ENCODE results near the gene SPEM1. TPM values are rescaled to one million over a fixed set of nuclear protein-coding genes. Genes with fewer than 3 reads are reported as not detected.

The SPEM1 gene
- total and polyA plus RNA-seq, 4 donors: not detected

- TF ChIP-seq RXRA (IDR thresholded peaks at IDR 0.05): no peak
- H3K4me3 ChIP-seq (ENCODE audit: low read depth in 1 of 3, low read length in 3 of 3): no peak overlapping the region
- no peaks in the 10 kb centered on the region for H3K9me3 ChIP-seq (ENCODE audit: control insufficient read depth in 4 of 4, low read length in 3 of 4)
- no peak overlapping the region for H3K27ac ChIP-seq (ENCODE audit: low read depth in 1 of 2, low read length in 2 of 2)
- WGBS: 96% methylated on average over 6 of the region's 6 CpGs
- H3K9ac ChIP-seq (ENCODE audit: low read depth in 1 of 2, low read length in 2 of 2): no peak overlapping the region
- peaks cover 0 to 4% (median 0%) of the 10 kb centered on the region in 4 donors for H3K4me1 ChIP-seq (ENCODE audit: control insufficient read depth in 4 of 4, insufficient read depth in 4 of 4, low read length in 3 of 4)
- H3K36me3 ChIP-seq (ENCODE audit: control insufficient read depth in 4 of 4, insufficient read depth in 3 of 4, low read depth in 1 of 4, low read length in 3 of 4): no peaks in the 10 kb centered on the region
- DNase-seq (ENCODE audit: low spot score): no peak
- H3K27me3 ChIP-seq (ENCODE audit: control insufficient read depth in 4 of 4, insufficient read depth in 4 of 4, low read length in 3 of 4): no peaks in the 10 kb centered on the region
These were observed 10.4 kb upstream of the SPEM1 start for GRCh38 chr17:7409716-7410115.

DNA sequence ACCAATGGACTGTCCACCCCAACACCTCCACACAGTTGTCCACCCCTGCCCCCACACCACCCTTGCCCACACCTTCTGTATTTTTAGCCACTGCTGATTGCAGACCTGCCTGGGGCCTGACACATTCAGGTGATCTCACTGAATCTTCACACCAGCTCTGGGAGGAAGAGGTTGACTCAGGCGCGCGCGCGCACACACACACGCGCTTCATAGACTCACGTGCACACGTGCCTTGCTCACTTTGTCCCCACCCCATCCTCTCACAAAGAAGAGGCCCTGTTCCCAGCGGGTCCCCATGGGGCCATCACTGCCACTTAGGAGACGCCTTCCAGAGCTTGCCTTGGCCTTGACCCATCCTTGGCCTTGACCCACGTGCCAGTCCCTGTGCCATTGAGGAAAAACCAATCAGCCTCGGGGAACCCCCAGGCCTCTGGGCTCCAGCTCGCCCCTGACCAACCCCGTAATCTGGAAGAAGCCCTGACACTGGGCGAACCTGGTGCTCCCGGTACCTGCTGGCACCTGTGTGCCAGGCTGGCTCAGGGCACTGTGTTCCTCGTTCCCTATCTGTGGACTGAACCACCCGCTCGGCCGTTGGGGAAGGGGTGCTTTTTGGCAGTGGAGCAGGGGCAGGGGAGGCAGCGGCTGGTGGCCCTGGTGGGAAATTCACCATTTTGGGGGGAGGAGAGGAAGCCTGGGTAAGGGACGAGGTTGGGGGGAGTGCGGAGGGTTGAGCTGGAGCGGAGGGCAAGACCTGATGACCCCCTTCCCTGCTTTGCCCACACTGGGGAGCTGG is 9.3 kb upstream of the SPEM1 start:
- WGBS: 93% methylated on average over 25 of the region's 25 CpGs
- Histone ChIP-seq H3K27ac (ENCODE audit: low read depth in 1 of 2, low read length in 2 of 2) (no peak overlapping the region), H3K27me3 (ENCODE audit: control insufficient read depth in 4 of 4, insufficient read depth in 4 of 4, low read length in 3 of 4) (no peaks in the 10 kb centered on the region), H3K36me3 (ENCODE audit: control insufficient read depth in 4 of 4, insufficient read depth in 3 of 4, low read depth in 1 of 4, low read length in 3 of 4) (no peaks in the 10 kb centered on the region), H3K9ac (ENCODE audit: low read depth in 1 of 2, low read length in 2 of 2) (no peak overlapping the region), H3K4me3 (ENCODE audit: low read depth in 1 of 3, low read length in 3 of 3) (no peak overlapping the region), H3K4me1 (ENCODE audit: control insufficient read depth in 4 of 4, insufficient read depth in 4 of 4, low read length in 3 of 4) (no peaks in the 10 kb centered on the region), H3K9me3 (ENCODE audit: control insufficient read depth in 4 of 4, low read length in 3 of 4) (no peaks in the 10 kb centered on the region)
- DNase-seq (ENCODE audit: low spot score): no peak
- TF ChIP-seq NR2F2 (IDR thresholded peaks at IDR 0.05): no peak

GRCh38 chr17:7411427-7411750 is 8.7 kb upstream of the SPEM1 start:
- TF ChIP-seq RAD21 (IDR thresholded peaks at IDR 0.05) (no peak), MAX (IDR thresholded peaks at IDR 0.05) (no peak), SP1 (IDR thresholded peaks at IDR 0.05) (no peak)
- no peak for DNase-seq (ENCODE audit: low spot score)
- no peaks in the 10 kb centered on the region for H3K9me3 ChIP-seq (ENCODE audit: control insufficient read depth in 4 of 4, low read length in 3 of 4)
- WGBS: 94% methylated on average over 8 of the region's 8 CpGs
- H3K36me3 ChIP-seq (ENCODE audit: control insufficient read depth in 4 of 4, insufficient read depth in 3 of 4, low read depth in 1 of 4, low read length in 3 of 4): no peaks in the 10 kb centered on the region
- H3K4me1 ChIP-seq (ENCODE audit: control insufficient read depth in 4 of 4, insufficient read depth in 4 of 4, low read length in 3 of 4): no peaks in the 10 kb centered on the region
- no peaks in the 10 kb centered on the region for H3K27me3 ChIP-seq (ENCODE audit: control insufficient read depth in 4 of 4, insufficient read depth in 4 of 4, low read length in 3 of 4)
- H3K9ac ChIP-seq (ENCODE audit: low read depth in 1 of 2, low read length in 2 of 2): no peak overlapping the region
- no peak overlapping the region for H3K27ac ChIP-seq (ENCODE audit: low read depth in 1 of 2, low read length in 2 of 2)
- no peak overlapping the region for H3K4me3 ChIP-seq (ENCODE audit: low read depth in 1 of 3, low read length in 3 of 3)

DNA sequence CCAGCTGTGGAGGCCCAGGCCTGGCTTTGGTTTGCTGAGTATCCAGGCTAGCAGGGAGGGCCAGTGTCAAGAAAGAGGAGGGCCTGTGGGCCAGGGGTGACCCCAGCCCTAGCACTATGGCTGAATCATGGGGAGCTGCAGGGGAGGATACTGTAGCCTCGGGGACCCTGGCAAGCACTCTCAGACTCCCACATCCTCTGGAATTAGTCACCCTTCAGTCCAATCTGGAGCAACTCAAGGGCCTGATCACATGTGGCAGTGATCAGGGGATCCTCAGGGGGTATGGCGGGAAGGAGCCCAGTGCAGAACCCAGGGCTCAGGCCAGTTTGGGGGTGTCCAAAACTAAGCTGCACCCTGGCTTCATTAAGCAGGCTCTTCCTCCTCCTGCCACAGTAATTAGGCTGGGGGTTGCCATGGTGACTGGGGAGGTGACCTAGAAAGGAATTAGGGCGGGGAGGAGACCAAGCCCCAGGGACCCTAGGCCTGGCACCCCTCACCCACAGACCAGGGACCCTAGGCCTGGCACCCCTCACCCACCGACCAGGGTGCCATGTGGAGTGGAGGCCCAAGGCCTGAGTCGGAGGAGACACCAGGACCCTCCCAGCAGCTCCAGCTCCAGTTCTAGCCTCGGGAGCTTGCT is 6.7 kb upstream of the SPEM1 start:
- Histone ChIP-seq H3K9me3 (ENCODE audit: control insufficient read depth in 4 of 4, low read length in 3 of 4) (no peaks in the 10 kb centered on the region), H3K27ac (ENCODE audit: low read depth in 1 of 2, low read length in 2 of 2) (no peak overlapping the region), H3K9ac (ENCODE audit: low read depth in 1 of 2, low read length in 2 of 2) (no peak overlapping the region), H3K4me1 (ENCODE audit: control insufficient read depth in 4 of 4, insufficient read depth in 4 of 4, low read length in 3 of 4) (no peaks in the 10 kb centered on the region), H3K36me3 (ENCODE audit: control insufficient read depth in 4 of 4, insufficient read depth in 3 of 4, low read depth in 1 of 4, low read length in 3 of 4) (no peaks in the 10 kb centered on the region), H3K4me3 (ENCODE audit: low read depth in 1 of 3, low read length in 3 of 3) (no peak overlapping the region), H3K27me3 (ENCODE audit: control insufficient read depth in 4 of 4, insufficient read depth in 4 of 4, low read length in 3 of 4) (no peaks in the 10 kb centered on the region)
- WGBS: 89% methylated on average over 6 of the region's 6 CpGs
- no peak for DNase-seq (ENCODE audit: low spot score)
- TF ChIP-seq FOXA1 (IDR thresholded peaks at IDR 0.05) (no peak), RXRA (IDR thresholded peaks at IDR 0.05) (no peak), HNF4G (IDR thresholded peaks at IDR 0.05) (no peak), TAF1 (conservative IDR thresholded peaks at IDR 0.05) (no peak), EGR1 (IDR thresholded peaks at IDR 0.05; ENCODE audit: low read depth in 2 of 2) (no peak), HNF4A (conservative IDR thresholded peaks at IDR 0.05) (no peak)
- TF ChIP-seq, protein P1, sequence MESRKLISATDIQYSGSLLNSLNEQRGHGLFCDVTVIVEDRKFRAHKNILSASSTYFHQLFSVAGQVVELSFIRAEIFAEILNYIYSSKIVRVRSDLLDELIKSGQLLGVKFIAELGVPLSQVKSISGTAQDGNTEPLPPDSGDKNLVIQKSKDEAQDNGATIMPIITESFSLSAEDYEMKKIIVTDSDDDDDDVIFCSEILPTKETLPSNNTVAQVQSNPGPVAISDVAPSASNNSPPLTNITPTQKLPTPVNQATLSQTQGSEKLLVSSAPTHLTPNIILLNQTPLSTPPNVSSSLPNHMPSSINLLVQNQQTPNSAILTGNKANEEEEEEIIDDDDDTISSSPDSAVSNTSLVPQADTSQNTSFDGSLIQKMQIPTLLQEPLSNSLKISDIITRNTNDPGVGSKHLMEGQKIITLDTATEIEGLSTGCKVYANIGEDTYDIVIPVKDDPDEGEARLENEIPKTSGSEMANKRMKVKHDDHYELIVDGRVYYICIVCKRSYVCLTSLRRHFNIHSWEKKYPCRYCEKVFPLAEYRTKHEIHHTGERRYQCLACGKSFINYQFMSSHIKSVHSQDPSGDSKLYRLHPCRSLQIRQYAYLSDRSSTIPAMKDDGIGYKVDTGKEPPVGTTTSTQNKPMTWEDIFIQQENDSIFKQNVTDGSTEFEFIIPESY (IDR thresholded peaks at IDR 0.05): no peak
- TF ChIP-seq, protein P2, sequence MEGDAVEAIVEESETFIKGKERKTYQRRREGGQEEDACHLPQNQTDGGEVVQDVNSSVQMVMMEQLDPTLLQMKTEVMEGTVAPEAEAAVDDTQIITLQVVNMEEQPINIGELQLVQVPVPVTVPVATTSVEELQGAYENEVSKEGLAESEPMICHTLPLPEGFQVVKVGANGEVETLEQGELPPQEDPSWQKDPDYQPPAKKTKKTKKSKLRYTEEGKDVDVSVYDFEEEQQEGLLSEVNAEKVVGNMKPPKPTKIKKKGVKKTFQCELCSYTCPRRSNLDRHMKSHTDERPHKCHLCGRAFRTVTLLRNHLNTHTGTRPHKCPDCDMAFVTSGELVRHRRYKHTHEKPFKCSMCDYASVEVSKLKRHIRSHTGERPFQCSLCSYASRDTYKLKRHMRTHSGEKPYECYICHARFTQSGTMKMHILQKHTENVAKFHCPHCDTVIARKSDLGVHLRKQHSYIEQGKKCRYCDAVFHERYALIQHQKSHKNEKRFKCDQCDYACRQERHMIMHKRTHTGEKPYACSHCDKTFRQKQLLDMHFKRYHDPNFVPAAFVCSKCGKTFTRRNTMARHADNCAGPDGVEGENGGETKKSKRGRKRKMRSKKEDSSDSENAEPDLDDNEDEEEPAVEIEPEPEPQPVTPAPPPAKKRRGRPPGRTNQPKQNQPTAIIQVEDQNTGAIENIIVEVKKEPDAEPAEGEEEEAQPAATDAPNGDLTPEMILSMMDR (IDR thresholded peaks at IDR 0.05; ENCODE audit: low read depth, low read length, missing input control): no peak
